HG02571 (cell line): ENCODE results near the gene GNB1L.

Experiments used
- ATAC-seq: cut with Tn5 transposase; IDR thresholded peaks from one replicate; pipeline ENCODE4 v1.9.1; 2021; ENCODE audit warnings: mild to moderate bottlenecking, moderate library complexity; ENCODE audit not compliant: unreplicated experiment

GNB1L gene

DNA sequence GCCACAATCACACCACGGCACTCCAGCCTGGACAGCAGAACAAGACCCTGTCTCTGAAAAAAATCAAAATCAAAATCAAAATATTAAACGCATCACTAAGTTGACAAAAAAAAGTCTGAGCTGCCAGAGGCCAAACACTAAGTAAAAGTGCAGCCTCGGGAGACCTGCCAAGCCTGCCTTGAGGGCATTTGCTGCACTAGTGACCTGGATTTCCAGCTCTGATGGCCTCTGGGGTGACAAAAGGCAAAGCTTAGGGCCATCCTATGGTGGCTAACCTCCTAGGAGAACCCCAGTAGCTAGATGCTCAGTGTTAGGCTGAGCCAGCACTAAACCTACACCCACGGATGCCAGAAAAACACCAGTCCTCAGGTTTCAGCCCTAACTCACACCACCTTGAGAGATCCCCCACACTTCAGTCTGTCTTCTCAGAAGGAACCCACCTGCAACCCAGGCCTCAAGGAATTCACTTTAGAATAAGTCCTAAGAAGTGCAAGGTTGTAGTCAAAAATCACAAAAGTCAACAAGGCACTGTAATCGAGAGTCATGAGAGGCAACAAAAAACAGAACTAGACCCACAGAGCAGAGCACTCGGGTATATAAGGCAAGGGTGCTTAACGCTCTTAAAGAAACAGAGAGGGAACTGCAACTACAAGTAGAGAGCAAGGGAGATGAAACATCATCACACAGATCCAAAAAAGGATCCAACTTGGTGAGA is 28.6 kb downstream of the GNB1L start:
- no peak for ATAC-seq

DNA sequence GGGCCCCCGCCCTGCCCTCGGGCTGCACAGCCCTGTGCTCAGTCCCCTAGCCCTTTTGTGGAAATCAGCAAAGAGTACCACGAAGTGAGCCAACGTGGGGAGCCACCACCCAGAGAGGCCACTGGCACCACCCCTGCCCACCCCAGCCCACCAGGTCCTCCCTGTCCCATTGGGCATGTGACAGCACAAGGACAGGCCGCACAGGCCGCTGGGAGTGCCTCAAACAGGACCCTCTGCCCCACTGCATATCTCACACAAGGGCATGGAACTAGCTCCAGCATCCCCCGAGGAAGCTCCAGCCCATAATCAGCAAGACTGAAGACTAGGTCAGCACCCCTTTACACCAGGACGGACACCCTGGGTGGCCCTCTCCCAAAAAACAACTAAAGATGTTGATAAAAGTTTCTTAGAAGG is 29.7 kb downstream of the GNB1L start:
- no peak for ATAC-seq

DNA sequence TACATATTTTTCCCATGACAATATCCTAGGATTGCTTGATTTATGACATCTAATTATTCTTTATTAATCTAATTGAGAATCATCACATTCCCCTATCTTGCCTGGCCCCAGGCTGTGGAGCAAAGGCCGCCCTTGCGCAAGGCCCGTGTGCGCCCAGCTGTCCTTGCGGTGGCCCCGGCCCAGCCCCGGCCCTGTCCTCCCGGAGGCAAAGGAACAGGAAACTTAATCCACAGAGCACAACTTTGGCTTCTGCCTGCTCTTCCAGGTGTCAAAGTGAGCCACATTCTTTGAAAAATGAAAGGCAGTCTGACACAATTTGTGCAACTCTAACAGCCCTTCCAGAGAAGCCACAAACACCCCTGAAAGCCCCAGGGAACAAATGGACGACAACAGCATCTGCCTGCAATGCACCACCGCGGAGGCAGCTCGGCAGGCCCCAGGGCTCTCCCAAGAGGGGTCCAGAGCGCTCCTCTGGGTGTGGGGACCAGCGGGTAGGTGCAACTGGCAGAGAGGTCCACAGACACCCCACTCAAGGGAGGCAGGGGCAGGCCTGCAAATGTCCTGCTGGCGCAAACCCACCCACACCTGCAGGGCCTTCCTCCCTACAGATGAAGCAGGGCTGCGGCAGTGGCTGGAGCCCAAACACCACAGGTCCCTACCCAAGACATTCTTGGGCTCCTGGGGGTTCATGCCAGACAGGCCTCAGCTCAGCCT is 30.3 kb downstream of the GNB1L start:
- no peak for ATAC-seq

DNA sequence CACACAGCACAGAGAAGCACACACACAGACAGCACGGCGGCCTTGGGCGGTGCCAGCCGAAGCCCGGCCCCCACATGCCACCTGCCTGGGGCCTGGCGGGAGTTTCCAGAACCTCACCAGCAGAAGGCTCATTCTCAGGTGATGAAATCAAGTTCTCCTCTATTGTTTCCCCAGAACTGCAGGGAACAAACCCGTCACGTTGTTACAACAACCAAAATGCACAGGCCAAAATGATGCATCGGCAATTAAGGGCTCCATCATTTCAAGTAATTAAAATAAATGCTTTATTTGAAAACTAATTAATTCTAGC is 30.8 kb downstream of the GNB1L start:
- no peak for ATAC-seq

GRCh38 chr22:19823191-19823901 is 31.3 kb downstream of the GNB1L start:
- no peak for ATAC-seq

- no peak for ATAC-seq
Observed at GRCh38 chr22:19822301-19823117, 32.2 kb downstream of the GNB1L start.

DNA sequence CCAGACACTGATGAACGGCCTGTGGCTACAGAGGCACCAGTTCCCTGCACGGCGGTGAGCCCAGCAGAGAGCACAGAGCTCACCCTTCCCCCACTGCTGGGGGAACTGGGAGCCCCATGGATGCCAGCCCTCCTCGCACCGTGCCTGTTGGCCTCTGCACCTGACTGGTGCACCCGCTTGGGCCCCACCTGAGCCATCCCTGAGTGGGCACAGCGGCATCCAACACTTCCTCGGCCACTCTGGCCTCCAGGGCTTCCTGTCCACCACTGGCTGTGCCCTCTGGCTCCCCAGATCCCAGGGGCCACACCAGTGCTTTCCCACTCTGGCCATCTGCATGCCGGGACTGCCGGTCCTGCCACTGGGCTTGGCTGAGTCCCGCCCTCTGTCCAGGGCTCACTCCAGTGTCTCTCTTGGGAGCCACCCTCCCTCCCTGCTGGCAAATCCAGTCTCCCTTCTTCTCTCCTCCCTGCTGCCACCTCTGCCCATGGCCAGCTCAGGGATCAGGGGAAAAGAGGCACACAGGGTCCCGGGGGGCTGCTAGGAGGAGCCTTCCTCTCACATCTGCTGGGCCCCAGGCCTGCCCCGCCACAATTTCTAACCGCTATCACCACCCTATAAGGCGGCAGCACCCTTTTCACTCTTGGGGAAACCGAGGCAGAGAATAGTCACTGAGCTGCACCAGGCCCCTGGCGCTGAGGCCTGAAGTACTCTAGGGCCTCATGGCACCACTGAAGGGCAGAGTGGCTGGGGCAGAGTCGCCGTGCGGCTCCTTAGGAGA is 33.0 kb downstream of the GNB1L start:
- ATAC-seq, result no peak

- ATAC-seq, result no peak
Observed at GRCh38 chr22:19820880-19821522, 33.7 kb downstream of the GNB1L start.

GRCh38 chr22:19819911-19820879 is 34.5 kb downstream of the GNB1L start:
- ATAC-seq, result no peak

DNA sequence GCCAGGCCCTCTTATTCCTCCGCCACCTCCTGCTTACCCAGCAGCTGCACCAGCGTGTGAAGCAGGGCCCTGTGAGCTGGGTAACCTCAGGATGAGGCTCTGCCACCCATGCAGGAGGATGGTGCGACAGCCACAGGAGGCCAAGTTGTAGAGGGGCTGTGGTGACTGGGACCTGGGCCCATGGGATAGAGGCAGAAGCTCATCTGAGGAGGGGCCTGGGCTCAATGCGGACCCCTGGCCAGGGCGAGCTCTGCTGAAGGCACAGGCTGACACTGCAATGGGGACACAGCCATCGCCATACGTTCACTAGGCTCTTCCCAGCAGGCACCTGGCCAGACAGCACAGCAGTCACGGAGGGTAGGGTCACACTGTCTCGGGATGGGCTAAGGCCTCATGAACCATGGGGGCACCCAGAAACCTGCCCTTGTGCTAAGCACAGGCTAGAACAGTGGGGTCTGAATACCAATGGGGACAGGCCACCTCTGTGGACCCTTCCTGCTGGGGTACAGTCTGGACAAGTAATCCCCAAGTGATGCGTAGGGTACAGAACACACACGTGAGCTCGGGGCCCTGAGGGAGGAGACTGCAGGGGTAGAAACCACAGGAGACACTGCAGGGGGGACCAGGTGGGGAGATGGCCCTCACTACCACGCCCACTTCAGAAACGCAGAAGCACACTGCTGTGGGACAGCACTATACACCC is 35.3 kb downstream of the GNB1L start:
- ATAC-seq, result no peak

DNA sequence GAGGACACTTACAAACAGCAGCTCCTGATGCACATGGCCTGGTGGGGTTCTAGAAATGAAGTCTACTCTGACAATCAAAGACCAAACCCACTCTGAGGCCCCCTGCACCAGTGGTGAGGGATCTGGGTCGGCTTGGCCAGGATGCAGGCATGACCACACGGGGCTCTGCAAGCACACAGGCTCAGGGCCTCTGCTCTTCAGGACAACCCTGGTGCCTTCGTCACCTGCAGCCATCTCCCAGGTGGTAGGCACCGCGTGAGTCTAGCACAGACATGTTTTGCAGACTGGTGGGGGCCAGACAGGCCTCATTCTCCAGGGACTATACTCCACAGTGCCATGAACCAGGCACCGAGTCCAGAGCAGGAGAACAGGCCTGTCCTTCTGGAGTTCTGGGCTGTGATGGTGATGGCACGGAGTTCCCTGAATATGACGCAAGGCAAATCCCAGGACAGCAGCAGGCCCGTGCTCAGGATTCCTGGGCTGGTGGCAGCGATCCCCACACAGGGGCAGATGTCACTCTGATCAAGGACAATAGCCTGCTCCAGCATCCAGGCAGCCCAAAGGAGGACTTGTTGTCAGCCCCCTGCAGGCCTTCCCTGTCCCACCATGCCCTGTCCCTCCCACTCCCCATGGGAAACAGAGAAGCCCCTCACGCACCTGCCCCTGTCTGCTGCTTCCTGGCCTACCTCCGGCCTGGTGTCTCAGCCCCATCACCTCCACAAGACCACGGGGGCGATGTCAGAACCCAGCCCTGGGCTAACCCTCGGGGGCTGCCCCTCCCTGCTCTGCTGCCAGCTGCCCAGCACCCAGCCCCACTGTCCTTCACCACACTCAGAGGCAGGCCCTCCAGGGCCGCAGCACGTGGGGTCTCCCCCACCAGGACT is 36.1 kb downstream of the GNB1L start:
- no peak for ATAC-seq

DNA sequence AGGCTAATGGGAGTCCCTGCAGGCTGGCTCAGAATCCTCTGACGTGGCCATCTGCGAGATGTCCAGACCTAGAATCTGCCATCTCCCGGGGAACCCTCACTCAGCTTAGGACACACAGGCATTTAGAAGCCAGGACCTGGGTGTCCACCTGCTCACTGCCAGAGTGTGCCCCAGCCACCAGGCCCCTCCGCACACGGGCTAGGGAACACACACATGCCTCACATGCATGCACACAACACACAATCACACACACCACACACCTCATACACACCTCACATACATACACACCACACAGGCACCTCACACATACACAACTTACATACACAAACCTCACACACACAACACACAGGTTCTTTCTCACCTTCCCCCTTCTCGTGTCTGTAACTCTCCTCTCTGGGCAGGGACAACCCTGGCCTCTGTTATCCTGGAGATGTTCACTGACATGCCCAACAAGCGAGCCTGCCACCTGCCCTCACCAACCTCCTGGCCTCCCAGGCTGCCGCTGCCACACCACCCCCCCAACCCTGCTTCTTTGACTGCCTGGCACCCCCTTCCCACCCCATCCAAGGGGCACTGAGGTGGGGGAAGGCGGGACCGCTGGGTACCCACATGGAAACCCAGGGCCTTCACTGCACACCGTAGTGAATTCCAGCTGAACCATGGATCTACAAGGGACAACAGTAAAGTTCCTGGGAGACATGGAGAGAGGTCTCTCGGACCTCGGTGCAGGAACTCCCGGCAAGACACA is 38.1 kb downstream of the GNB1L start:
- ATAC-seq, result no peak

- no peak for ATAC-seq
Observed at GRCh38 chr22:19815823-19816290, 38.8 kb downstream of the GNB1L start.

DNA sequence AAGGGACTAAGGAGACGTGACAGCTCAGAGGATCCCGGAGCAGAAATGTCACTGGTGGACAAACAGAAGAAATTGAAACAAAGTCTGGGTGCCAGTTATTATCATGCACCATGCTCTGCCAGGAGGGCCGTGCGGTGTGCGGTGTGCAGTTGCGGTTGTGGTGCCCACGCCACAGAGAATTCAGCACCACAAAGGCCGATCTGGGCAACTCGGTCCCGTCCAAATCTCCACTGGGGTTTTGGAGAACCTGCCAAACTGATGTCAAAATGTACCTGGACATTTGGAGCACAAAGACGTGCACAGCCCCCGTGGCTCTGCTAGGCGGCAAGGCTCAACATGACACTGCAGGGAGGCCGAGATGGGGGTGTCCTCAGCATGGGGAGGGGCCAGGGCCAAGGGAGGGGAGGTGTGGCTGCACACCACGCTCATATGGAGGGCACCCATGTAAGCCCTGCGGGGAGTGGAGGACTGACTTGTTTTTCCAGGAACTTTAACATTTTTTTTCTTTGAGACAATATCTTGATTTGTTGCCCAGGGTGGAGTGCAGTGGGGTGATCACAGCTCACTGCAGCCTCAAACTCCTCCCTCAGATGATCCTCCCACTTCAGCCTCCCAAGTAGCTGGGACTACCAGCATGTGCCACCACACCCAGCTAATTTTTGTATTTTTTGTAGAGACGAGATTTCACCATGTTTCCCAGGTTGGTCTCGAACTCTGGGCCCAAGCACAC is 39.4 kb downstream of the GNB1L start:
- no peak for ATAC-seq

DNA sequence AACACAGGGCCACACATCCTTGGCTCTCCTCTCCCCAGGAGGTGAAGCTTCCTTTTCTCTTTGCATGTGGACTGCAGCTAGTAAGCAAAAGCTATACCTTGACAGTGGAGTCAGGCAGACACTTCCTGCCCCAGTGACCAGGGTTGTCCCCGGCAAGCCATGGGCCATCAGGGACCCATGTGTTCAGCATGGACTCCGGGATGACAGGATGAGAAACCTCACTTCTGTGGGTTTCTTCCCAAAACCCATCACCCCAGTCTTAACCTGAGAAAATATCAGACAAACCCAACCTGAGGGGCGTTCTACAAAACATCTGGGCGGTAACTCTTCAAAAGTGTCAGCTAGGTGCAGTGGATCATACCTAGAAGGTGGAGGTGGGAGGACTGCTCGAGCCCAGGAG is 40.2 kb downstream of the GNB1L start:
- ATAC-seq, result no peak

DNA sequence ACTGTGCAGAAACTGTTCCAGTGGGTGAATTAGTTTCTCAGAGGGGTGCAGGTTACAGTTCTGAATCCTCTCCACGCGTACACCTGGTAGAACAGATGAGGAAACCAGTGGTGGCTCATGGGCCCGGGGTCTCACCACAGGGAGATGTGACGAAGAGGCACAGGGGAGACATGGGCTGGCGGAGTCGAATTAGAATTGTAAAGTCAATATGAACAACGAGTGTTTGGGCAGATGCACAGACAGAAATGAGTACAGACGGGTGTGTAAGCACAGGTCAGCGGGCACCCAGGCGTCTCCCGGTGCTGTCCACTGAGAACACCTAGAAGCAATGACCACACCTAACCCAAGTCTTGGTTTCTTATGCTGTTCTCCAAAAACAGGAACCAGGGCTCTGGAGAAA is 41.8 kb downstream of the GNB1L start:
- no peak for ATAC-seq
